IMR-90 (cell line): ENCODE measurements around the gene ADGRF3. TPM values are rescaled to one million over a fixed set of nuclear protein-coding genes. Genes with fewer than 3 reads are reported as not detected.

Experiments used
- ATAC-seq: fragments of 200-7000 bp; cut with Tn5 transposase; 2 replicates; pipeline ENCODE4 v1.9.1; 2020; ENCODE audit warnings: low read depth, mild to moderate bottlenecking, moderate library complexity
- BruUV-seq: library from RNA; stranded (reverse); fragments of 400-500 nt; replicated peaks from 2 replicates; lab custom pipeline; 2021; lab: Mats Ljungman, UMichigan
- CTCF ChIA-PET: fragments of 300-600 bp; formaldehyde crosslinking; extraction: SDS; loops from one replicate; lab custom pipeline; 2021; ENCODE audit warnings: antibody characterized with exemption; lab: Yijun Ruan, JAX
- POLR2A ChIA-PET: fragments of 300-600 bp; sonication (Branson Sonifier 250); formaldehyde crosslinking; loops from one replicate; lab custom pipeline; 2022; ENCODE audit warnings: antibody characterized with exemption; ENCODE audit not compliant: unreplicated experiment; lab: Charles Lee
- DNase-seq: peaks from one replicate; pipeline ENCODE4 v3.0.0; 2013
- H2AFZ ChIP-seq: replicated peaks from 2 replicates; pipeline ENCODE3; 2013; ENCODE audit warnings: low read length, mild to moderate bottlenecking; ENCODE audit not compliant: poor library complexity
- H2AK5ac ChIP-seq: 2 replicates; pipeline ENCODE4 v1.6.1; 2013; ENCODE audit warnings: low read depth, low read length, inconsistent platforms
- H2AK9ac ChIP-seq: replicated peaks from 2 replicates; pipeline ENCODE3; 2013; ENCODE audit warnings: mild to moderate bottlenecking, low read depth, low read length, moderate library complexity; ENCODE audit not compliant: poor library complexity
- H2BK120ac ChIP-seq: 2 replicates; pipeline ENCODE4 v1.6.1; 2013; ENCODE audit warnings: low read depth, low read length, inconsistent platforms
- H2BK15ac ChIP-seq: 3 replicates; pipeline ENCODE4 v1.6.1; 2013; ENCODE audit warnings: low read depth, low read length, inconsistent platforms
- H2BK20ac ChIP-seq: 2 replicates; pipeline ENCODE4 v1.6.1; 2013; ENCODE audit warnings: low read depth, mild to moderate bottlenecking, inconsistent platforms, low read length, moderate library complexity
- H2BK5ac ChIP-seq: 2 replicates; pipeline ENCODE4 v1.6.1; 2013; ENCODE audit warnings: mild to moderate bottlenecking, low read depth, low read length, inconsistent platforms; ENCODE audit not compliant: poor library complexity, severe bottlenecking
- H3K14ac ChIP-seq: replicated peaks from 2 replicates; pipeline ENCODE4 v1.6.1; 2013; ENCODE audit warnings: low read depth, low read length, inconsistent platforms
- H3K18ac ChIP-seq: 2 replicates; pipeline ENCODE4 v1.6.1; 2013; ENCODE audit warnings: low read depth, low read length, control low read depth
- H3K23ac ChIP-seq: 2 replicates; pipeline ENCODE4 v1.6.1; 2013; ENCODE audit warnings: low read depth, low read length, inconsistent platforms
- H3K27ac ChIP-seq: 2 replicates; pipeline ENCODE4 v1.5.1; 2013; ENCODE audit warnings: mild to moderate bottlenecking, control low read depth, low read length; ENCODE audit not compliant: insufficient read depth
- H3K27me3 ChIP-seq: 2 replicates; pipeline ENCODE4 v1.6.1; 2013; ENCODE audit warnings: low read length; ENCODE audit not compliant: control insufficient read depth, insufficient read depth
- H3K36me3 ChIP-seq: 2 replicates; pipeline ENCODE4 v1.6.1; 2013; ENCODE audit warnings: low read length, mixed read lengths; ENCODE audit not compliant: control insufficient read depth, insufficient read depth
- H3K4ac ChIP-seq: 2 replicates; pipeline ENCODE4 v1.6.1; 2013; ENCODE audit warnings: low read depth, low read length, inconsistent platforms
- H3K4me1 ChIP-seq: 2 replicates; pipeline ENCODE4 v1.6.1; 2013; ENCODE audit warnings: low read length, mixed read lengths; ENCODE audit not compliant: control insufficient read depth, insufficient read depth
- H3K4me2 ChIP-seq: 2 replicates; pipeline ENCODE4 v1.6.1; 2013; ENCODE audit warnings: low read depth, mild to moderate bottlenecking, control low read depth, low read length, moderate library complexity
- H3K4me3 ChIP-seq: 2 replicates; pipeline ENCODE4 v1.5.1; 2013; ENCODE audit warnings: low read depth, mild to moderate bottlenecking, control low read depth, low read length, moderate library complexity; ENCODE audit not compliant: insufficient read depth
- H3K56ac ChIP-seq: 2 replicates; pipeline ENCODE4 v1.6.1; 2013; ENCODE audit warnings: low read length, inconsistent platforms; ENCODE audit not compliant: insufficient read depth; ENCODE audit errors: extremely low read depth
- H3K79me1 ChIP-seq, 2 experiments: 2 replicates each; pipeline ENCODE4 v1.6.1; 2013; ENCODE audit warnings: low read length in 2 of 2, inconsistent platforms in 1 of 2, low read depth in 1 of 2
- H3K9ac ChIP-seq: 2 replicates; pipeline ENCODE4 v1.6.1; 2013; ENCODE audit warnings: low read depth, low read length, control low read depth
- H3K9me1 ChIP-seq: 2 replicates; pipeline ENCODE4 v1.6.1; 2013; ENCODE audit warnings: low read length, inconsistent platforms; ENCODE audit not compliant: insufficient read depth
- H3K9me3 ChIP-seq: 2 replicates; pipeline ENCODE4 v1.6.1; 2013; ENCODE audit warnings: low read length; ENCODE audit not compliant: control insufficient read depth, insufficient read depth
- H4K20me1 ChIP-seq: 2 replicates; pipeline ENCODE4 v1.6.1; 2013; ENCODE audit warnings: low read length, inconsistent platforms; ENCODE audit not compliant: insufficient read depth
- H4K5ac ChIP-seq: 2 replicates; pipeline ENCODE4 v1.6.1; 2013; ENCODE audit warnings: mild to moderate bottlenecking, low read depth, low read length, control low read depth
- H4K8ac ChIP-seq, 2 experiments: 2 replicates each; pipeline ENCODE4 v1.6.1; 2013; ENCODE audit warnings: low read depth in 2 of 2, low read length in 2 of 2, control low read depth in 1 of 2, inconsistent platforms in 1 of 2
- H4K91ac ChIP-seq: 2 replicates; pipeline ENCODE4 v1.6.1; 2013; ENCODE audit warnings: low read depth, low read length, inconsistent platforms; ENCODE audit not compliant: insufficient read depth
- BHLHE40 ChIP-seq: fragments of 150-350 bp; IDR thresholded peaks from 2 replicates; pipeline ENCODE4 v1.6.1; 2016; ENCODE audit warnings: mild to moderate bottlenecking, low read depth, low read length
- CEBPB ChIP-seq: IDR thresholded peaks from 2 replicates; pipeline ENCODE4 v1.6.1; 2012; ENCODE audit warnings: low read depth, low read length, improper control_type of control experiment
- CHD1 ChIP-seq: IDR thresholded peaks from 2 replicates; pipeline ENCODE4 v1.6.1; 2012; ENCODE audit warnings: low read depth, low read length, improper control_type of control experiment
- FOS ChIP-seq: fragments of 150-350 bp; IDR thresholded peaks from 2 replicates; pipeline ENCODE4 v1.6.1; 2016; ENCODE audit warnings: low read depth, low read length
- MAFK ChIP-seq: IDR thresholded peaks from 2 replicates; pipeline ENCODE4 v1.6.1; 2012; ENCODE audit warnings: low read depth, low read length, improper control_type of control experiment
- MAZ ChIP-seq: IDR thresholded peaks from 2 replicates; pipeline ENCODE4 v1.6.1; 2012; ENCODE audit warnings: low read depth, mild to moderate bottlenecking, low read length, improper control_type of control experiment, moderate library complexity, borderline replicate concordance
- MXI1 ChIP-seq: IDR thresholded peaks from 2 replicates; pipeline ENCODE4 v1.6.1; 2012; ENCODE audit warnings: low read depth, mild to moderate bottlenecking, low read length, moderate library complexity, borderline replicate concordance
- NFE2L2 ChIP-seq: fragments of 150-350 bp; IDR thresholded peaks from 2 replicates; pipeline ENCODE4 v1.6.1; 2016; ENCODE audit warnings: low read depth, mild to moderate bottlenecking, low read length
- POLR2A ChIP-seq: IDR thresholded peaks from 2 replicates; pipeline ENCODE4 v1.6.1; 2012; ENCODE audit warnings: mild to moderate bottlenecking, low read depth, low read length
- RAD21 ChIP-seq: IDR thresholded peaks from 2 replicates; pipeline ENCODE4 v1.6.1; 2012; ENCODE audit warnings: low read length, improper control_type of control experiment
- RCOR1 ChIP-seq: IDR thresholded peaks from 2 replicates; pipeline ENCODE4 v1.6.1; 2012; ENCODE audit warnings: mild to moderate bottlenecking, low read length, improper control_type of control experiment; ENCODE audit not compliant: insufficient replicate concordance
- RFX5 ChIP-seq: IDR thresholded peaks from 2 replicates; pipeline ENCODE4 v1.8.0; 2012; ENCODE audit warnings: low read depth, mild to moderate bottlenecking, low read length, moderate library complexity
- SMC3 ChIP-seq: fragments of 150-350 bp; IDR thresholded peaks from 2 replicates; pipeline ENCODE4 v1.6.1; 2016; ENCODE audit warnings: low read depth, mild to moderate bottlenecking, antibody characterized with exemption, low read length, moderate library complexity
- WGBS, 2 experiments: methylation state at CpG; one replicate each; pipeline versions ENCODE4 v1.1.5 to v1.1.7; 2013; ENCODE audit warnings: missing lambda C conversion rate in 2 of 2; ENCODE audit not compliant: insufficient read length in 1 of 2; ENCODE audit errors: extremely low coverage in 2 of 2; 5-methylcytosine and 5-hydroxymethylcytosine counted together
- dilution Hi-C: fragments of 300-500 bp; cut with HindIII; formaldehyde crosslinking; loops from one replicate; pipeline ENCODE4 v1.14.3; 2018; ENCODE audit warnings: low sequenced_read_pairs; ENCODE audit not compliant: unreplicated experiment
- in situ Hi-C: fragments of 300-500 bp; cut with MboI; formaldehyde crosslinking; loops from 3 replicates; pipeline ENCODE4 v1.14.3; 2019; ENCODE audit warnings: low sequenced_read_pairs, inconsistent platforms, mixed read lengths
- intact Hi-C: fragments of 100-400 bp; cut with micrococcal nuclease; formaldehyde crosslinking; loops from 2 replicates; pipeline ENCODE4 v1.10.0; 2022
- polyA plus RNA-seq, 3 experiments: library from polyadenylated mRNA; depleted of rRNA; stranded (reverse); fragments of >200 nt; gene quantifications; 2 replicates each; pipeline ENCODE4 v1.2.3, GENCODE V29; 2012; ENCODE audit warnings: low replicate concordance in 1 of 3
- total RNA-seq: library from RNA; depleted of rRNA; stranded (reverse); fragments of >200 nt; gene quantifications from 2 replicates; pipeline ENCODE4 v1.2.3, GENCODE V29; 2012
- TF ChIP-seq, protein P1 (sequence below): conservative IDR thresholded peaks from 2 replicates; pipeline ENCODE4 v1.5.1; 2012; ENCODE audit warnings: mild to moderate bottlenecking, low read depth, low read length, improper control_type of control experiment
- TF ChIP-seq, protein P2 (sequence below): fragments of 150-350 bp; IDR thresholded peaks from 2 replicates; pipeline ENCODE4 v1.6.1; 2017; ENCODE audit warnings: mild to moderate bottlenecking, antibody characterized with exemption, low read length, low read depth
- TF ChIP-seq, protein P3 (sequence below): fragments of 150-350 bp; IDR thresholded peaks from 2 replicates; pipeline ENCODE4 v1.6.1; 2016; ENCODE audit warnings: low read depth, mild to moderate bottlenecking, low read length, moderate library complexity, borderline replicate concordance

ADGRF3 gene
- total and polyA plus RNA-seq, 2 of the 4 experiments (the other 2 are of a cell fraction): 0.15 TPM; not detected in 1

DNA sequence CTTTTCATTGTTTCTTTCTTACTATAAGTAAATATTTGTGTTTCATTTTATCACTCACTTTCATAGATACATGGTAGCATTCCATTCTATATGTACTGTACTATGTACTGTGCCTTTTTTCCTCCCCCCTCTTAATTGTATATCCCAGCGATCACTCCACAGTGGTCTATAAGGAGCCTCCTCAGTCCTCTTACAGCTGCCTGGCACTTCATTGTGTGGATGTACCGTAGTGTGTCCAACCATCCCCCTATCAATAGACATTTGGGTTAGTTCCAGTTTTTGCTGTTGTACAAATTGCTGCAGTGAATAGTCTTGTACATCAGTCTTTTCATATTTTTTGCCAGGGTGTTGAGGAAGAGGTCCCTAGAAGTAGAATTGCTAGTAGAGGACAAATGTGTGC is 33.7 kb upstream of the ADGRF3 start:
- Histone ChIP-seq H3K23ac (no peak overlapping the region), H3K27me3 (no peaks in the 10 kb centered on the region), H2AK5ac (no peak overlapping the region), H2BK5ac (no peak overlapping the region), H4K20me1 (no peaks in the 10 kb centered on the region), H3K9me3 (no peaks in the 10 kb centered on the region), H3K4me1 (no peaks in the 10 kb centered on the region), H3K18ac (no peak overlapping the region), H3K9me1 (no peaks in the 10 kb centered on the region), H4K91ac (no peak overlapping the region), H3K4ac (no peak overlapping the region), H3K14ac (no peak overlapping the region; the same call in 1 of the 2 replicates), H2AK9ac (no peak overlapping the region), H2AFZ (no peak overlapping the region), H4K8ac (no peak overlapping the region), H4K5ac (no peak overlapping the region), H2BK120ac (no peak overlapping the region), H3K9ac (no peak overlapping the region), H3K79me1 (peaks cover 3 to 4% of the 10 kb centered on the region in 2 experiments; a peak in 3 of 4 replicates), H3K36me3 (peaks cover 5% of the 10 kb centered on the region; the same call in 1 of the 2 replicates), H2BK20ac (no peak overlapping the region), H2BK15ac (no peak overlapping the region), H3K56ac (no peak overlapping the region), H3K4me3 (no peak overlapping the region), H3K27ac (no peak overlapping the region), H3K4me2 (no peak overlapping the region)
- DNase-seq: no peak
- in situ Hi-C loops: no loop called here
- intact Hi-C loops: no loop called here
- ChIA-PET POLR2A (no interaction called here), CTCF (interaction anchor here (0.6 kb wide), 1 partner anchor 393 kb away, joined by 3 read pairs; no protein-coding TSS in a partner anchor)
- TF ChIP-seq BHLHE40 (no peak), MXI1 (no peak), CHD1 (no peak), MAFK (no peak), POLR2A (no peak), CEBPB (no peak), RFX5 (no peak), NFE2L2 (no peak), MAZ (no peak), RAD21 (no peak), SMC3 (no peak), FOS (no peak), RCOR1 (no peak)
- TF ChIP-seq, protein P1, sequence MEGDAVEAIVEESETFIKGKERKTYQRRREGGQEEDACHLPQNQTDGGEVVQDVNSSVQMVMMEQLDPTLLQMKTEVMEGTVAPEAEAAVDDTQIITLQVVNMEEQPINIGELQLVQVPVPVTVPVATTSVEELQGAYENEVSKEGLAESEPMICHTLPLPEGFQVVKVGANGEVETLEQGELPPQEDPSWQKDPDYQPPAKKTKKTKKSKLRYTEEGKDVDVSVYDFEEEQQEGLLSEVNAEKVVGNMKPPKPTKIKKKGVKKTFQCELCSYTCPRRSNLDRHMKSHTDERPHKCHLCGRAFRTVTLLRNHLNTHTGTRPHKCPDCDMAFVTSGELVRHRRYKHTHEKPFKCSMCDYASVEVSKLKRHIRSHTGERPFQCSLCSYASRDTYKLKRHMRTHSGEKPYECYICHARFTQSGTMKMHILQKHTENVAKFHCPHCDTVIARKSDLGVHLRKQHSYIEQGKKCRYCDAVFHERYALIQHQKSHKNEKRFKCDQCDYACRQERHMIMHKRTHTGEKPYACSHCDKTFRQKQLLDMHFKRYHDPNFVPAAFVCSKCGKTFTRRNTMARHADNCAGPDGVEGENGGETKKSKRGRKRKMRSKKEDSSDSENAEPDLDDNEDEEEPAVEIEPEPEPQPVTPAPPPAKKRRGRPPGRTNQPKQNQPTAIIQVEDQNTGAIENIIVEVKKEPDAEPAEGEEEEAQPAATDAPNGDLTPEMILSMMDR: no peak
- TF ChIP-seq, protein P2, sequence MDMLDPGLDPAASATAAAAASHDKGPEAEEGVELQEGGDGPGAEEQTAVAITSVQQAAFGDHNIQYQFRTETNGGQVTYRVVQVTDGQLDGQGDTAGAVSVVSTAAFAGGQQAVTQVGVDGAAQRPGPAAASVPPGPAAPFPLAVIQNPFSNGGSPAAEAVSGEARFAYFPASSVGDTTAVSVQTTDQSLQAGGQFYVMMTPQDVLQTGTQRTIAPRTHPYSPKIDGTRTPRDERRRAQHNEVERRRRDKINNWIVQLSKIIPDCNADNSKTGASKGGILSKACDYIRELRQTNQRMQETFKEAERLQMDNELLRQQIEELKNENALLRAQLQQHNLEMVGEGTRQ: no peak
- TF ChIP-seq, protein P3, sequence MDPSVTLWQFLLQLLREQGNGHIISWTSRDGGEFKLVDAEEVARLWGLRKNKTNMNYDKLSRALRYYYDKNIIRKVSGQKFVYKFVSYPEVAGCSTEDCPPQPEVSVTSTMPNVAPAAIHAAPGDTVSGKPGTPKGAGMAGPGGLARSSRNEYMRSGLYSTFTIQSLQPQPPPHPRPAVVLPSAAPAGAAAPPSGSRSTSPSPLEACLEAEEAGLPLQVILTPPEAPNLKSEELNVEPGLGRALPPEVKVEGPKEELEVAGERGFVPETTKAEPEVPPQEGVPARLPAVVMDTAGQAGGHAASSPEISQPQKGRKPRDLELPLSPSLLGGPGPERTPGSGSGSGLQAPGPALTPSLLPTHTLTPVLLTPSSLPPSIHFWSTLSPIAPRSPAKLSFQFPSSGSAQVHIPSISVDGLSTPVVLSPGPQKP: no peak
- ATAC-seq: no peak
- dilution Hi-C loops: no loop called here
- BruUV-seq: no TSS peak
- no CpG with 5 or more reads among the region's 2 CpGs for WGBS, 2 experiments
